Spleen (tissue), 11 donors: ENCODE data around the gene TBC1D24. TPM values are rescaled to one million over a fixed set of nuclear protein-coding genes. Genes with fewer than 3 reads are reported as not detected.

Experiments used
- DNase-seq: peaks from one replicate; pipeline ENCODE4 v3.0.0-alpha.2; 2020
- H3K27ac ChIP-seq, 8 donors: fragments of 200-600 bp; sonication (generic) in 7 of 8; 1 replicate in 4 of 8; 2 replicates in 4 of 8; pipeline versions ENCODE4 v1.5.0 to v1.8.0; 2016 to 2021; ENCODE audit warnings: inconsistent platforms in 4 of 8, mild to moderate bottlenecking in 4 of 8, moderate library complexity in 1 of 8
- H3K27me3 ChIP-seq, 7 donors: fragments of 200-600 bp; sonication (generic) in 6 of 7; replicated peaks in 1 of 7; 1 replicate in 4 of 7; 2 replicates in 3 of 7; pipeline versions ENCODE4 v1.5.0 to v1.8.0; 2016 to 2021; ENCODE audit warnings: inconsistent platforms in 3 of 7, mild to moderate bottlenecking in 1 of 7
- H3K36me3 ChIP-seq, 6 donors: fragments of 200-600 bp; sonication (generic) in 5 of 6; 1 replicate in 4 of 6; 2 replicates in 2 of 6; pipeline versions ENCODE4 v1.5.0 to v1.8.0; 2016 to 2021; ENCODE audit warnings: inconsistent platforms in 2 of 6
- H3K4me1 ChIP-seq, 6 donors: fragments of 200-600 bp; sonication (generic) in 5 of 6; 1 replicate in 3 of 6; 2 replicates in 3 of 6; pipeline versions ENCODE4 v1.5.0 to v1.8.0; 2016 to 2021; ENCODE audit warnings: inconsistent platforms in 3 of 6
- H3K4me3 ChIP-seq, 8 donors: fragments of 200-600 bp; sonication (generic) in 7 of 8; 1 replicate in 4 of 8; 2 replicates in 4 of 8; pipeline versions ENCODE4 v1.5.0 to v1.8.0; 2016 to 2021; ENCODE audit warnings: inconsistent platforms in 4 of 8, mild to moderate bottlenecking in 4 of 8, moderate library complexity in 2 of 8
- H3K9me3 ChIP-seq, 8 donors: fragments of 200-600 bp; sonication (generic) in 7 of 8; 1 replicate in 4 of 8; 2 replicates in 4 of 8; pipeline versions ENCODE4 v1.5.0 to v1.8.0; 2016 to 2021; ENCODE audit warnings: inconsistent platforms in 4 of 8
- CTCF ChIP-seq, 11 experiments: fragments of 200-600 bp in 7 of 11; fragments of 450-650 bp in 4 of 11; sonication (generic) in 4 of 11; IDR thresholded peaks in 8 of 11; conservative IDR thresholded peaks in 3 of 11; 1 replicate in 7 of 11; 2 replicates in 4 of 11; pipeline versions ENCODE4 v1.4.0 to v1.8.0; 2016 to 2021; ENCODE audit warnings: antibody characterized with exemption in 11 of 11, inconsistent platforms in 4 of 11, mild to moderate bottlenecking in 1 of 11
- POLR2A ChIP-seq, 3 donors: fragments of 450-650 bp; IDR thresholded peaks; one replicate each; pipeline ENCODE4 v1.5.1; 2017; ENCODE audit warnings: antibody characterized with exemption in 3 of 3, mild to moderate bottlenecking in 1 of 3
- POLR2AphosphoS5 ChIP-seq, 3 donors: sonication (generic); formaldehyde crosslinking; IDR thresholded peaks; one replicate each; pipeline ENCODE4 v1.5.1; 2017; ENCODE audit warnings: antibody characterized with exemption in 3 of 3
- WGBS, 5 donors: extraction: QIAGEN DNeasy Blood & Tissue Kit in 3 of 5; methylation state at CpG; one replicate each; pipeline versions ENCODE4 v1.1.5 to v1.1.7; 2013 to 2018; 5-methylcytosine and 5-hydroxymethylcytosine counted together
- intact Hi-C: fragments of 100-400 bp; cut with DNase I; formaldehyde crosslinking; loops from one replicate; pipeline ENCODE4 v1.15.0; 2023; ENCODE audit warnings: low total_unique reads
- polyA plus RNA-seq, 3 donors: library from polyadenylated mRNA; stranded (reverse); fragments of 200-250 nt; gene quantifications; one replicate each; pipeline ENCODE4 v1.2.1, GENCODE V29; 2013
- total RNA-seq, 7 donors: library from RNA; depleted of rRNA in 3 of 7; stranded (reverse); fragments of >200 nt in 3 of 7; fragmentation: NEBNext Ultra II Directional in 4 of 7; extraction: Animal tissue kit (Norgen Biotek cat#: 25700) in 4 of 7; gene quantifications; one replicate each; pipeline versions ENCODE4 v1.1.0 to v1.2.1, GENCODE V29; 2016 to 2021
- donor health status: healthy with polysubstance abuse.
- donor health status: DM: no; HTN: no; CAD: no; lungs with moderate emphysema.
- donor health status: DM: no; HTN: no; CAD: no.
- donor health status: Bipolar disorder and iron deficiency.
- donor health status: healthy.
- donor health status: DM: no; HTN: no; CAD: no.
- donor health status: DM: yes; HTN: yes; CAD: no.

Gene TBC1D24
- total and polyA plus RNA-seq, 10 donors: 2.2 to 15.3 (median 11.3) TPM

GRCh38 chr16:2489581-2489980 is 14.7 kb downstream of the TBC1D24 start:
- Histone ChIP-seq H3K36me3 (peaks cover 0 to 18% (median 0%) of the 10 kb centered on the region in 6 donors), H3K27ac (no peak overlapping the region), H3K9me3 (no peaks in the 10 kb centered on the region), H3K27me3 (no peaks in the 10 kb centered on the region), H3K4me1 (peaks cover 7 to 44% (median 27%) of the 10 kb centered on the region in 6 donors), H3K4me3 (no peak overlapping the region)
- no peak for DNase-seq
- TF ChIP-seq CTCF (IDR thresholded peaks at IDR 0.05 in 8 of 11, conservative IDR thresholded peaks at IDR 0.05 in 3 of 11): no peak
- TF ChIP-seq POLR2AphosphoS5 (IDR thresholded peaks at IDR 0.05): no peak
- no peak for TF ChIP-seq POLR2A (IDR thresholded peaks at IDR 0.05)
- 91 to 97% (median 96%) methylated on average over 14 to 16 of the region's 16 CpGs for WGBS, 5 donors
- intact Hi-C loops: no loop called here

GRCh38 chr16:2490190-2491105 is 15.5 kb downstream of the TBC1D24 start:
- TF ChIP-seq CTCF (IDR thresholded peaks at IDR 0.05 in 8 of 11, conservative IDR thresholded peaks at IDR 0.05 in 3 of 11) (no peak), POLR2A (IDR thresholded peaks at IDR 0.05) (no peak), POLR2AphosphoS5 (IDR thresholded peaks at IDR 0.05) (no peak)
- intact Hi-C loops: loop anchor here (10.0 kb wide), 1 partner anchor 56 kb away; no protein-coding TSS in a partner anchor
- DNase-seq: no peak
- Histone ChIP-seq H3K4me1 (peaks cover 7 to 37% (median 27%) of the 10 kb centered on the region in 6 donors), H3K4me3 (no peak overlapping the region), H3K27me3 (no peaks in the 10 kb centered on the region), H3K9me3 (no peaks in the 10 kb centered on the region), H3K36me3 (peaks cover 0 to 17% (median 0%) of the 10 kb centered on the region in 6 donors), H3K27ac (no peak overlapping the region)
- 93 to 95% (median 95%) methylated on average over 20 to 23 of the region's 23 CpGs for WGBS, 5 donors

GRCh38 chr16:2492292-2492691 is 17.4 kb downstream of the TBC1D24 start:
- no peak for DNase-seq
- intact Hi-C loops: loop anchor here (10.0 kb wide), 1 partner anchor 57 kb away; no protein-coding TSS in a partner anchor
- WGBS, 5 donors: 93 to 97% (median 94%) methylated on average over 13 of the region's 13 CpGs

More at GRCh38 chr16:2492292-2492691, 17.4 kb downstream of the TBC1D24 start:
- no peaks in the 10 kb centered on the region for H3K9me3 ChIP-seq
- H3K27me3 ChIP-seq: no peaks in the 10 kb centered on the region
- H3K27ac ChIP-seq: no peak overlapping the region
- TF ChIP-seq POLR2A (IDR thresholded peaks at IDR 0.05): no peak
- TF ChIP-seq POLR2AphosphoS5 (IDR thresholded peaks at IDR 0.05): no peak
- TF ChIP-seq CTCF (IDR thresholded peaks at IDR 0.05 in 8 of 11, conservative IDR thresholded peaks at IDR 0.05 in 3 of 11): no peak
- peaks cover 0 to 22% (median 10%) of the 10 kb centered on the region in 6 donors for H3K4me1 ChIP-seq
- H3K4me3 ChIP-seq: no peak overlapping the region
- H3K36me3 ChIP-seq: peaks cover 0 to 28% (median 14%) of the 10 kb centered on the region in 6 donors
